Chondrocyte (in vitro differentiated cells): ENCODE measurements around the gene AZIN2. TPM values are rescaled to one million over a fixed set of nuclear protein-coding genes. Genes with fewer than 3 reads are reported as not detected.

ENCODE experiments used
- DNase-seq: peaks from one replicate; pipeline ENCODE4 v3.0.0; 2021; ENCODE audit warnings: mixed read lengths, low spot score
- H3K27ac Mint-ChIP-seq: one replicate; pipeline ENCODE4 v1.8.0; 2021; ENCODE audit warnings: mild to moderate bottlenecking, moderate library complexity, mixed read lengths; ENCODE audit not compliant: unreplicated experiment
- H3K27me3 Mint-ChIP-seq: 2 replicates; pipeline ENCODE4 v1.8.0; 2021; ENCODE audit warnings: low read depth, mixed read lengths
- H3K36me3 Mint-ChIP-seq: 2 replicates; pipeline ENCODE4 v1.8.0; 2021; ENCODE audit warnings: low read depth, mixed read lengths
- H3K4me1 Mint-ChIP-seq: 2 replicates; pipeline ENCODE4 v1.8.0; 2021; ENCODE audit warnings: low read depth, mild to moderate bottlenecking, mixed read lengths
- H3K4me3 Mint-ChIP-seq: one replicate; pipeline ENCODE4 v1.8.0; 2021; ENCODE audit warnings: mild to moderate bottlenecking, moderate library complexity, mixed read lengths; ENCODE audit not compliant: unreplicated experiment
- H3K9me3 Mint-ChIP-seq: 2 replicates; pipeline ENCODE4 v1.8.0; 2021; ENCODE audit warnings: low read depth, mixed read lengths
- CTCF ChIP-seq: fragments of 200-600 bp; sonication (generic); IDR thresholded peaks from 2 replicates; pipeline ENCODE4 v1.5.0; 2021; ENCODE audit warnings: antibody characterized with exemption, mild to moderate bottlenecking, moderate library complexity
- total RNA-seq: library from RNA; stranded (reverse); gene quantifications from 3 replicates; pipeline ENCODE4 v1.2.1, GENCODE V29; 2021

The AZIN2 gene
- total RNA-seq, 1 donor from 2014 or later = 3.5 TPM

- Mint-ChIP-seq H3K9me3 (peaks cover 5% of the 10 kb centered on the region), H3K4me1 (peaks cover 81% of the 10 kb centered on the region), H3K27me3 (no peaks in the 10 kb centered on the region), H3K27ac (peak overlapping the region; percentile 96), H3K4me3 (no peak overlapping the region), H3K36me3 (peaks cover 18% of the 10 kb centered on the region)
- TF ChIP-seq CTCF = peak; percentile 4
- DNase-seq = peak; percentile 95
Observed at GRCh38 chr1:33163621-33164519, 82.9 kb downstream of the AZIN2 start.

DNA sequence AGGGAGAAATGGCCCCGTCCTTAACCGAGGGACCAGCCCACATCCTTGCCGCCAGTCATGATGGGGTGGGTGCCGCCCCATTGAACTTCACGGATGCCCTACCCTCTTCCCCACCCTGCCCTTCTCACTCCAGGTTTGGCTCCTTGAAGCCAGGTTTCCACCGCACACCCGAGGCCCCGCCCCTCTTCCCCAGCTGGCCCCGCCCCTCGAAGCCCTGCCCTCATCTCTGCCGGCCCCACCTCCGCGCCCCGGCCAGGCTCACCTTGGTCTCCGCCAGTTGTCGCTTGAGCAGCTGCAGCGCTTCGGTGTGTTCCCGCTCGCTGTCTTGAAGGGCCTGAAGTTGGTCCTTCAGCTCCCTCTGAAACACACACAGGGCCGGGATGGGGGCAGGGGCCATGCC lies 84.3 kb downstream of the AZIN2 start:
- Mint-ChIP-seq H3K27ac (no peak overlapping the region), H3K27me3 (no peaks in the 10 kb centered on the region), H3K36me3 (peaks cover 9% of the 10 kb centered on the region), H3K9me3 (peaks cover 5% of the 10 kb centered on the region), H3K4me3 (no peak overlapping the region), H3K4me1 (peaks cover 89% of the 10 kb centered on the region)
- no peak for TF ChIP-seq CTCF
- DNase-seq = no peak

GRCh38 chr1:33165809-33166208 lies 84.9 kb downstream of the AZIN2 start:
- Mint-ChIP-seq H3K4me1 (peaks cover 89% of the 10 kb centered on the region), H3K27me3 (no peaks in the 10 kb centered on the region), H3K4me3 (no peak overlapping the region), H3K36me3 (peaks cover 9% of the 10 kb centered on the region), H3K27ac (no peak overlapping the region), H3K9me3 (peaks cover 5% of the 10 kb centered on the region)
- DNase-seq = no peak
- TF ChIP-seq CTCF = no peak

DNA sequence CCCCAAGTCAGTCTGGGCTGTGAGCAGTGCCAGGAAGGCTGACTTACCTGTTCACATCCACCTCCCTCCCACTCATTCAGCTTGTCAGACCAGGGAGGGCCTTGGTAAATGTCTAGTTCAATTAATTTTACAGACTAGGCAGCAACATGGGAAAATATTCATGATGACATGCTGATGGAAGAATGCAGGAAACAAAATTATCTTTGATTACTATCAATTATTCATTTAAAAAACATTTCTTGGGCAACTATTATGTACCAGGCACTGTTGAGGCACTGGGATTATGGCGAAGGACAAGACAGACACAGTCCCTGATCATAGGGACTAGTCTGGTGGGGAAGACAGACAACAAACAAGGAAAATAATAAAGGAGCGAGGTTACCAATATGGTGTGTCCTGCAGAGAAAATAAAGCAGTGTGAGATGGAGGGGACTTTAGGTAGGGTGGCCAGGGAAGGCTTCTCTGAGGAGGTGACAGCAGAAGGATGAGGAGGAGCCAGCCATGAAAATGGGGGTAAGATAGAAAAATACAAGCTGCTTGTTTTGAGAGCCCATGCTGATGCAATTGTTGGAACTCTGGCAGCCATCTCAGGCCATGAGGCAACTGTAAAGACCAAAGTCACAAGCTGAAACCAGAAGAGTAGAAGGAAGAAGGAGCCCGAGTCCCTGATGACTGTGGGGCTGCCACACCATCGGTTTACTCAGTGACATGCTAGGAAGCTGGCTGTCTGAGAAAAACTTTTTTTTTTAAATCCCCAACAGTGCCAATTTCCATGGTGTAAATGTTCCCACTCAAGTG lies 86.9 kb downstream of the AZIN2 start:
- TF ChIP-seq CTCF = no peak
- Mint-ChIP-seq H3K27ac (peak overlapping the region; percentile 42), H3K27me3 (no peaks in the 10 kb centered on the region), H3K4me1 (peaks cover 80% of the 10 kb centered on the region), H3K4me3 (no peak overlapping the region), H3K36me3 (peaks cover 12% of the 10 kb centered on the region), H3K9me3 (peaks cover 5% of the 10 kb centered on the region)
- no peak for DNase-seq

- peak overlapping the region; percentile 80 for H3K27ac Mint-ChIP-seq
- H3K27me3 Mint-ChIP-seq = no peaks in the 10 kb centered on the region
- H3K9me3 Mint-ChIP-seq = peaks cover 5% of the 10 kb centered on the region
- H3K4me3 Mint-ChIP-seq = no peak overlapping the region
- peak; percentile 43 for TF ChIP-seq CTCF
- H3K4me1 Mint-ChIP-seq = peaks cover 71% of the 10 kb centered on the region
- H3K36me3 Mint-ChIP-seq = peaks cover 18% of the 10 kb centered on the region
- no peak for DNase-seq
Observed at GRCh38 chr1:33168556-33169289, 87.8 kb downstream of the AZIN2 start.
